GM21786 (cell line): ENCODE data around the gene EML5.
A peak's percentile ranks its signal among the peaks of the same experiment; 100 is the strongest.

Experiments
- ATAC-seq: cut with Tn5 transposase; IDR thresholded peaks from one replicate; pipeline ENCODE4 v1.9.1; 2021; ENCODE audit not compliant: unreplicated experiment

The EML5 gene

GRCh38 chr14:88568196-88568595 is 224.6 kb downstream of the EML5 start:
- no peak for ATAC-seq

GRCh38 chr14:88565427-88565826 is 227.3 kb downstream of the EML5 start:
- ATAC-seq, result no peak

- ATAC-seq, result no peak
Observed at GRCh38 chr14:88563845-88564244, 228.9 kb downstream of the EML5 start.

GRCh38 chr14:88562831-88563686 is 229.7 kb downstream of the EML5 start, which contains the start of gene ZC3H14:
Gene ZC3H14, plus strand, starts transcription at chr14:88563037. Its CDS starts 97 bp downstream, at chr14:88563134.
- ATAC-seq, result peak; percentile 96

GRCh38 chr14:88562532-88562830 is 230.3 kb downstream of the EML5 start:
- no peak for ATAC-seq
